HG02588 (cell line): ENCODE data around the gene TRAFD1.
A peak's percentile ranks its signal among the peaks of the same experiment; 100 is the strongest.

Experiments used
- ATAC-seq: cut with Tn5 transposase; IDR thresholded peaks from one replicate; pipeline ENCODE4 v1.9.1; 2021; ENCODE audit warnings: mild to moderate bottlenecking, moderate library complexity; ENCODE audit not compliant: unreplicated experiment

Gene TRAFD1

GRCh38 chr12:112115259-112116045 lies 9.9 kb upstream of the TRAFD1 start:
- ATAC-seq = no peak

GRCh38 chr12:112116232-112117060 lies 8.9 kb upstream of the TRAFD1 start:
- no peak for ATAC-seq

GRCh38 chr12:112117685-112118084 lies 7.7 kb upstream of the TRAFD1 start:
- ATAC-seq = no peak

GRCh38 chr12:112121780-112122565 lies 3.4 kb upstream of the TRAFD1 start:
- no peak for ATAC-seq

- no peak for ATAC-seq
Observed at GRCh38 chr12:112122823-112123690, 2.3 kb upstream of the TRAFD1 start.

- ATAC-seq = no peak
Observed at GRCh38 chr12:112124918-112125249, 476 bp upstream of the TRAFD1 start.

- ATAC-seq = no peak
Observed at GRCh38 chr12:112126000-112126438, 659 bp downstream of the TRAFD1 start.

- ATAC-seq = no peak
Observed at GRCh38 chr12:112126911-112127310, 1.6 kb downstream of the TRAFD1 start.

- ATAC-seq = peak; percentile 51
Observed at GRCh38 chr12:112130441-112130998, 5.2 kb downstream of the TRAFD1 start.

GRCh38 chr12:112131686-112132085 lies 6.3 kb downstream of the TRAFD1 start:
- no peak for ATAC-seq

- no peak for ATAC-seq
Observed at GRCh38 chr12:112133418-112133817, 8.1 kb downstream of the TRAFD1 start.

GRCh38 chr12:112134731-112135130 lies 9.4 kb downstream of the TRAFD1 start:
- ATAC-seq = no peak

GRCh38 chr12:112140728-112141127 lies 15.4 kb downstream of the TRAFD1 start:
- ATAC-seq = no peak

- no peak for ATAC-seq
Observed at GRCh38 chr12:112146123-112146522, 20.8 kb downstream of the TRAFD1 start.

GRCh38 chr12:112148031-112148513 lies 22.7 kb downstream of the TRAFD1 start:
- no peak for ATAC-seq

GRCh38 chr12:112149596-112149995 lies 24.2 kb downstream of the TRAFD1 start:
- ATAC-seq = no peak

- ATAC-seq = no peak
Observed at GRCh38 chr12:112151766-112152541, 26.6 kb downstream of the TRAFD1 start.

- no peak for ATAC-seq
Observed at GRCh38 chr12:112153181-112153892, 28.0 kb downstream of the TRAFD1 start.

- ATAC-seq = no peak
Observed at GRCh38 chr12:112153893-112154219, 28.5 kb downstream of the TRAFD1 start.
